Heart right ventricle (tissue), 16 donors: ENCODE measurements around the gene DNASE2. TPM values are rescaled to one million over a fixed set of nuclear protein-coding genes. Genes with fewer than 3 reads are reported as not detected.

Experiments used
- ATAC-seq, 8 donors: fragments of 200-7000 bp; cut with Tn5 transposase; one replicate each; pipeline ENCODE4 v1.9.1; 2020; ENCODE audit warnings: mild to moderate bottlenecking in 8 of 8, moderate library complexity in 8 of 8, moderate number of reproducible peaks in 1 of 8
- DNase-seq, 2 donors: peaks; one replicate each; pipeline ENCODE4 v3.0.0-alpha.2; 2020
- H3K27ac ChIP-seq, 10 donors: fragments of 200-600 bp; sonication (generic) in 2 of 10; one replicate each; pipeline versions ENCODE4 v1.5.0 to v1.8.0; 2020 to 2022; ENCODE audit warnings: mild to moderate bottlenecking in 3 of 10
- H3K27me3 ChIP-seq, 7 donors: fragments of 200-600 bp; one replicate each; pipeline ENCODE4 v1.8.0; 2021 to 2022; ENCODE audit warnings: mild to moderate bottlenecking in 2 of 7
- H3K36me3 ChIP-seq, 9 donors: fragments of 200-600 bp; sonication (generic) in 1 of 9; one replicate each; pipeline versions ENCODE4 v1.5.0 to v1.8.0; 2020 to 2022; ENCODE audit warnings: mild to moderate bottlenecking in 2 of 9
- H3K4me1 ChIP-seq, 9 donors: fragments of 200-600 bp; sonication (generic) in 1 of 9; one replicate each; pipeline versions ENCODE4 v1.5.0 to v1.8.0; 2020 to 2022; ENCODE audit warnings: mild to moderate bottlenecking in 4 of 9
- H3K4me3 ChIP-seq, 10 donors: fragments of 200-600 bp; sonication (generic) in 2 of 10; one replicate each; pipeline versions ENCODE4 v1.5.0 to v1.8.0; 2020 to 2022; ENCODE audit warnings: mild to moderate bottlenecking in 7 of 10, moderate library complexity in 2 of 10
- H3K9me3 ChIP-seq, 11 donors: fragments of 200-600 bp in 10 of 11; sonication (generic) in 2 of 11; one replicate each; pipeline versions ENCODE4 v1.5.0 to v1.8.0; 2013 to 2022; ENCODE audit warnings: mild to moderate bottlenecking in 2 of 11, control low read depth in 1 of 11, moderate library complexity in 1 of 11
- CTCF ChIP-seq, 9 donors: fragments of 200-600 bp; sonication (generic) in 2 of 9; IDR thresholded peaks; one replicate each; pipeline versions ENCODE4 v1.5.0 to v1.8.0; 2021 to 2022; ENCODE audit warnings: antibody characterized with exemption in 9 of 9, mild to moderate bottlenecking in 5 of 9, moderate library complexity in 1 of 9
- WGBS, 2 donors: extraction: QIAGEN DNeasy Blood & Tissue Kit; methylation state at CpG; one replicate each; pipeline ENCODE4 v1.1.7; 2013; ENCODE audit warnings: inconsistent platforms in 1 of 2; 5-methylcytosine and 5-hydroxymethylcytosine counted together
- intact Hi-C, 10 donors: fragments of 100-400 bp; cut with DNase I; formaldehyde crosslinking; loops; one replicate each; pipeline versions ENCODE4 v1.11.1 to v1.14.2; 2022
- polyA plus RNA-seq, 2 donors: library from polyadenylated mRNA; stranded (reverse); fragments of 200-250 nt; gene quantifications; one replicate each; pipeline ENCODE4 v1.2.3, GENCODE V29; 2013
- total RNA-seq, 10 donors: library from RNA; stranded (reverse); fragmentation: NEBNext Ultra II Directional in 3 of 10; extraction: Animal tissue kit (Norgen Biotek cat#: 25700) in 3 of 10; gene quantifications; one replicate each; pipeline versions ENCODE4 v1.2.1 to v1.2.4, GENCODE V29; 2021 to 2023
- donor health status: Arrhythmogenic right ventricular cardiomyopathy.
- donor health status: ischemic (EF 13 %, LVEDD 7.1; RV severe dilation, severe dysfunction).
- donor health status: healthy with polysubstance abuse.
- donor health status: DM: no; HTN: yes; CAD: no.
- donor health status: DM: no; HTN: no; CAD: no.
- donor health status: ischemic (EF 25% LVEDD 6.9; RV normal size, moderate dysfunction).
- donor health status: ischemic (EF 25% LVEDD 5.7; RV mildly dilated, moderate dysfunction).
- donor health status: healthy.
- donor health status: DM: yes; HTN: yes; CAD: no.
- donor health status: Ischemic cardiomyopathy.
- donor health status: ischemic (EF 35%, LVEDD 5.7; RV mildly dilated, moderate dysfunction).
- donor health status: nonischemic (EF 11% LVEDD 7.7; RV severe dilation, severe dysfunction).
- donor health status: DM: yes; HTN: yes; CAD: no.
- donor health status: PGD.
- donor health status: ischemic (EF 29% LVEDD 5.4; RV normal size, mild dysfunction).
- donor health status: nonischemic (EF 23%, LVEDD 6.1; RV moderate dilation, normal function).

Gene DNASE2
- total and polyA plus RNA-seq, 12 donors = 10.5 to 34.9 (median 19.9) TPM

- 94 to 95% methylated on average over 10 of the region's 10 CpGs for WGBS, 2 donors
- H3K27ac ChIP-seq = no peak overlapping the region
- H3K4me3 ChIP-seq = no peak overlapping the region
- TF ChIP-seq CTCF (IDR thresholded peaks at IDR 0.05) = no peak
- H3K36me3 ChIP-seq = no peaks in the 10 kb centered on the region
- H3K27me3 ChIP-seq = peaks cover 0 to 24% (median 17%) of the 10 kb centered on the region in 7 donors
- ATAC-seq (no peak), DNase-seq (no peak)
- H3K4me1 ChIP-seq = peaks cover 0 to 16% (median 9%) of the 10 kb centered on the region in 9 donors
- intact Hi-C loops = no loop called here
- peaks cover 0 to 4% (median 0%) of the 10 kb centered on the region in 11 donors for H3K9me3 ChIP-seq
Observed at GRCh38 chr19:12868540-12869112, 12.6 kb downstream of the DNASE2 start.

GRCh38 chr19:12867120-12868099 lies 13.8 kb downstream of the DNASE2 start:
- Histone ChIP-seq H3K4me3 (peak overlapping the region in 8 of 10 donors; percentile 22 to 44 (median 42)), H3K9me3 (no peaks in the 10 kb centered on the region), H3K4me1 (peaks cover 0 to 10% (median 7%) of the 10 kb centered on the region in 9 donors), H3K36me3 (no peaks in the 10 kb centered on the region), H3K27me3 (peaks cover 0 to 26% (median 17%) of the 10 kb centered on the region in 7 donors), H3K27ac (no peak overlapping the region)
- DNase-seq (peak in 1 of 2 donors; percentile 55), ATAC-seq (peak; percentile 45 to 67 (median 52))
- 11 to 12% methylated on average over 51 of the region's 51 CpGs for WGBS, 2 donors
- intact Hi-C loops = no loop called here
- no peak for TF ChIP-seq CTCF (IDR thresholded peaks at IDR 0.05)

GRCh38 chr19:12866416-12867119 lies 14.7 kb downstream of the DNASE2 start:
- Histone ChIP-seq H3K36me3 (no peaks in the 10 kb centered on the region), H3K9me3 (no peaks in the 10 kb centered on the region), H3K27ac (no peak overlapping the region), H3K4me1 (peaks cover 0 to 10% (median 7%) of the 10 kb centered on the region in 9 donors), H3K4me3 (no peak overlapping the region), H3K27me3 (peaks cover 0 to 26% (median 17%) of the 10 kb centered on the region in 7 donors)
- no peak for DNase-seq
- no peak for ATAC-seq
- WGBS, 2 donors = 85 to 90% methylated on average over 29 of the region's 29 CpGs
- intact Hi-C loops = no loop called here
- no peak for TF ChIP-seq CTCF (IDR thresholded peaks at IDR 0.05)
